Thyroid gland (tissue), 4 donors: ENCODE results near the gene PTEN.

Experiments used
- POLR2A ChIP-seq, 2 donors: fragments of 450-650 bp; IDR thresholded peaks; one replicate each; pipeline ENCODE4 v1.6.1; 2017; ENCODE audit warnings: antibody characterized with exemption in 2 of 2, mild to moderate bottlenecking in 2 of 2, moderate library complexity in 1 of 2
- TF ChIP-seq, protein P1 (sequence below), 6 experiments: fragments of 200-600 bp in 3 of 6; fragments of 450-650 bp in 3 of 6; sonication (generic) in 3 of 6; IDR thresholded peaks; one replicate each; pipeline ENCODE4 v1.5.1; 2016 to 2019; ENCODE audit warnings: antibody characterized with exemption in 6 of 6, mild to moderate bottlenecking in 2 of 6, inconsistent platforms in 1 of 6, moderate library complexity in 1 of 6

DNA sequence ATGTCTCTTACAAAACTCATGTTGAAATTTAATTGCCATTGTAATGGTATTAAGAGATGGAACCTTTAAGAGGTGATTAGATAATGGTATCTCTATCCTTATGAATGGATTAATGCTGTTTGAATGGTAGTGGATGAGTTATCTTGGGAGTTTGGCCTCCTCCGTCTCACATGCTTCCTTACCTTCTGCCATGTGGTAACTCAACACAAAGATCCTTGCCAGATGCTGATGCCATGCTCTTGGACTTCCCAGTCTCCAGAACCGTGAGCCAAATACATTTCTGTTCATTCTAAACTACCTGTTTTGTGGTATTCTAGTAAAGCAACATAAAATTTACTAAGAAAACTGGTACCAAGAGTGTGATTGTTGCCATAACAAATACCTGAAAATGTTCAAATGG is 23.2 kb downstream of the PTEN start:
- TF ChIP-seq, protein P1, sequence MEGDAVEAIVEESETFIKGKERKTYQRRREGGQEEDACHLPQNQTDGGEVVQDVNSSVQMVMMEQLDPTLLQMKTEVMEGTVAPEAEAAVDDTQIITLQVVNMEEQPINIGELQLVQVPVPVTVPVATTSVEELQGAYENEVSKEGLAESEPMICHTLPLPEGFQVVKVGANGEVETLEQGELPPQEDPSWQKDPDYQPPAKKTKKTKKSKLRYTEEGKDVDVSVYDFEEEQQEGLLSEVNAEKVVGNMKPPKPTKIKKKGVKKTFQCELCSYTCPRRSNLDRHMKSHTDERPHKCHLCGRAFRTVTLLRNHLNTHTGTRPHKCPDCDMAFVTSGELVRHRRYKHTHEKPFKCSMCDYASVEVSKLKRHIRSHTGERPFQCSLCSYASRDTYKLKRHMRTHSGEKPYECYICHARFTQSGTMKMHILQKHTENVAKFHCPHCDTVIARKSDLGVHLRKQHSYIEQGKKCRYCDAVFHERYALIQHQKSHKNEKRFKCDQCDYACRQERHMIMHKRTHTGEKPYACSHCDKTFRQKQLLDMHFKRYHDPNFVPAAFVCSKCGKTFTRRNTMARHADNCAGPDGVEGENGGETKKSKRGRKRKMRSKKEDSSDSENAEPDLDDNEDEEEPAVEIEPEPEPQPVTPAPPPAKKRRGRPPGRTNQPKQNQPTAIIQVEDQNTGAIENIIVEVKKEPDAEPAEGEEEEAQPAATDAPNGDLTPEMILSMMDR (IDR thresholded peaks at IDR 0.05), result no peak
- TF ChIP-seq POLR2A (IDR thresholded peaks at IDR 0.05), result no peak
